GM12878 (cell line): ENCODE results near the gene CNGB1. TPM values are rescaled to one million over a fixed set of nuclear protein-coding genes. Genes with fewer than 3 reads are reported as not detected.

Experiments used
- ATAC-seq: fragments of 200-7000 bp; cut with Tn5 transposase; 3 replicates; pipeline ENCODE4 v1.9.1; 2020; ENCODE audit warnings: mild to moderate bottlenecking, moderate library complexity
- BruUV-seq: library from RNA; stranded (reverse); fragments of 400-500 nt; replicated peaks from 2 replicates; lab custom pipeline; 2021; lab: Mats Ljungman, UMichigan
- CTCF ChIA-PET: fragments of 300-600 bp; sonication (Branson Sonifier 250); formaldehyde crosslinking; extraction: SDS; loops from one replicate; lab custom pipeline; 2021; ENCODE audit warnings: inconsistent platforms; lab: Yijun Ruan, JAX
- POLR2A ChIA-PET: fragments of 350-600 bp; formaldehyde crosslinking; extraction: SDS; loops from one replicate; lab custom pipeline; 2021; ENCODE audit warnings: inconsistent platforms; lab: Charles Lee
- RAD21 ChIA-PET: fragments of 300-600 bp; sonication (Branson Sonifier 250); formaldehyde crosslinking; loops from one replicate; lab custom pipeline; 2023; ENCODE audit warnings: antibody characterized with exemption; ENCODE audit not compliant: unreplicated experiment; lab: Charles Lee
- SMC1A ChIA-PET: fragments of 300-600 bp; sonication (Branson Sonifier 250); formaldehyde crosslinking; loops from one replicate; lab custom pipeline; 2023; ENCODE audit not compliant: unreplicated experiment, uncharacterized antibody; lab: Charles Lee
- DNase-seq: peaks from one replicate; pipeline ENCODE4 v3.0.0-alpha.2; 2011; ENCODE audit warnings: low read depth, low spot score
- FAIRE-seq: peaks from 3 replicates; lab custom pipeline; 2011; peaks lifted over from hg19 to GRCh38; lab: Jason Lieb, UNC
- H2AFZ ChIP-seq: 2 replicates; pipeline ENCODE4 v1.6.0; 2011; ENCODE audit warnings: low read depth, low read length, control low read depth; ENCODE audit not compliant: control insufficient read depth
- H3K27ac ChIP-seq: 2 replicates; pipeline ENCODE4 v1.5.1; 2011; ENCODE audit warnings: control low read depth; ENCODE audit not compliant: control insufficient read depth, insufficient read depth
- H3K27me3 ChIP-seq, 2 experiments: replicated peaks in 1 of 2; 2 replicates each; pipeline versions ENCODE4 v1.6.0 to v1.6.1; 2011; ENCODE audit warnings: low read length in 1 of 2; ENCODE audit not compliant: control insufficient read depth in 2 of 2, insufficient read depth in 2 of 2
- H3K36me3 ChIP-seq, 2 experiments: 2 replicates each; pipeline ENCODE4 v1.5.1; 2011; ENCODE audit warnings: low read length in 1 of 2; ENCODE audit not compliant: control insufficient read depth in 2 of 2, insufficient read depth in 2 of 2
- H3K4me1 ChIP-seq: 2 replicates; pipeline ENCODE4 v1.6.1; 2011; ENCODE audit warnings: mild to moderate bottlenecking, low read length, moderate library complexity, mixed read lengths; ENCODE audit not compliant: control insufficient read depth, insufficient read depth
- H3K4me2 ChIP-seq: 2 replicates; pipeline ENCODE4 v1.6.0; 2011; ENCODE audit warnings: control low read depth; ENCODE audit not compliant: control insufficient read depth, insufficient read depth
- H3K4me3 ChIP-seq: fragments of 200-600 bp; sonication (generic); 2 replicates; pipeline ENCODE4 v1.5.1; 2016
- H3K79me2 ChIP-seq: 2 replicates; pipeline ENCODE4 v1.6.0; 2011; ENCODE audit warnings: low read length; ENCODE audit not compliant: control insufficient read depth, insufficient read depth
- H3K9ac ChIP-seq: 2 replicates; pipeline ENCODE4 v1.8.0; 2011; ENCODE audit warnings: low read length, control low read depth, mixed read lengths; ENCODE audit not compliant: control insufficient read depth, insufficient read depth
- H3K9me3 ChIP-seq: replicated peaks from 3 replicates; pipeline ENCODE4 v1.5.1; 2011; ENCODE audit warnings: mild to moderate bottlenecking, low read length; ENCODE audit not compliant: control insufficient read depth, insufficient read depth
- H4K20me1 ChIP-seq: 2 replicates; pipeline ENCODE4 v1.6.0; 2011; ENCODE audit not compliant: control insufficient read depth, insufficient read depth
- ATF7 ChIP-seq: fragments of 450-650 bp; IDR thresholded peaks from 2 replicates; pipeline ENCODE4 v1.6.1; 2016; ENCODE audit warnings: low read depth, mild to moderate bottlenecking
- CEBPB ChIP-seq, 2 experiments: fragments of 150-350 bp in 1 of 2; IDR thresholded peaks; 2 replicates each; pipeline ENCODE4 v1.6.1; 2012 to 2014; ENCODE audit warnings: low read depth in 2 of 2, low read length in 2 of 2, borderline replicate concordance in 1 of 2, inconsistent platforms in 1 of 2
- GATAD2B ChIP-seq: fragments of 450-650 bp; conservative IDR thresholded peaks from 2 replicates; pipeline ENCODE4 v1.6.1; 2017; ENCODE audit warnings: low read depth, mild to moderate bottlenecking, moderate library complexity
- KDM1A ChIP-seq: fragments of 200-600 bp; sonication (generic); IDR thresholded peaks from 2 replicates; pipeline ENCODE4 v1.6.1; 2016; ENCODE audit warnings: borderline replicate concordance
- MYB ChIP-seq: fragments of 150-350 bp; IDR thresholded peaks from 2 replicates; pipeline ENCODE4 v1.6.1; 2014; ENCODE audit warnings: mild to moderate bottlenecking, low read depth, low read length, borderline replicate concordance
- SMC3 ChIP-seq: IDR thresholded peaks from 2 replicates; pipeline ENCODE4 v1.6.1; 2011; ENCODE audit warnings: low read length, improper control_type of control experiment, borderline replicate concordance
- SP1 ChIP-seq: IDR thresholded peaks from one replicate; pipeline ENCODE4 v1.6.1; 2011; ENCODE audit warnings: low read depth, low read length
- SREBF2 ChIP-seq: IDR thresholded peaks from 2 replicates; pipeline ENCODE4 v1.6.1; 2012; ENCODE audit warnings: mild to moderate bottlenecking, low read length
- STAT3 ChIP-seq: IDR thresholded peaks from 2 replicates; pipeline ENCODE4 v1.6.1; 2011; ENCODE audit warnings: low read depth, low read length, improper control_type of control experiment
- ZBED1 ChIP-seq: IDR thresholded peaks from 2 replicates; pipeline ENCODE4 v1.6.1; 2016; ENCODE audit warnings: borderline replicate concordance
- ZSCAN29 ChIP-seq: fragments of 450-650 bp; IDR thresholded peaks from 2 replicates; pipeline ENCODE4 v1.6.1; 2017; ENCODE audit warnings: mild to moderate bottlenecking, moderate library complexity
- WGBS: methylation state at CpG from one replicate; pipeline ENCODE4 v1.1.6; 2016; ENCODE audit warnings: low lambda C conversion rate; ENCODE audit not compliant: insufficient replicate concordance, insufficient coverage; ENCODE audit errors: missing lambda C conversion rate; 5-methylcytosine and 5-hydroxymethylcytosine counted together
- in situ Hi-C: fragments of 300-500 bp; cut with MboI; formaldehyde crosslinking; loops from 9 replicates; pipeline ENCODE4 v1.14.3; 2018; ENCODE audit warnings: mixed read lengths
- intact Hi-C: fragments of 100-400 bp; cut with micrococcal nuclease; formaldehyde crosslinking; loops from one replicate; pipeline ENCODE4 v1.14.2; 2022; ENCODE audit not compliant: unreplicated experiment
- polyA plus RNA-seq, 11 experiments: library from polyadenylated mRNA; depleted of rRNA in 4 of 11; unstranded in 6 of 11; stranded (reverse) in 5 of 11; fragments of >200 nt; fragmentation: Nextera tagmentation in 4 of 11; fragmentation: Illumina TruSeq in 1 of 11; extraction: Ambion mirVana in 4 of 11; extraction: Trizol in 1 of 11; gene quantifications; 1 replicate in 1 of 11; 2 replicates in 10 of 11; pipeline versions ENCODE4 v1.2.1 to v1.2.3, GENCODE V29; 2011 to 2016; ENCODE audit warnings: inconsistent platforms in 2 of 11, missing spikeins in 2 of 11, low read depth in 1 of 11
- total RNA-seq, 4 experiments: library from RNA; depleted of rRNA in 3 of 4; stranded (reverse); fragments of >200 nt in 3 of 4; fragmentation: Illumina TruSeq in 1 of 4; extraction: Trizol in 1 of 4; gene quantifications; 2 replicates each; pipeline versions ENCODE4 v1.2.1 to v1.2.3, GENCODE V29; 2013 to 2021
- TF ChIP-seq, protein P1 (sequence below): fragments of 450-650 bp; IDR thresholded peaks from 2 replicates; pipeline ENCODE4 v1.6.1; 2017; ENCODE audit warnings: low read depth, mild to moderate bottlenecking, moderate library complexity
- TF ChIP-seq, protein P2 (sequence below): IDR thresholded peaks from 2 replicates; pipeline ENCODE4 v1.6.1; 2012; ENCODE audit warnings: low read depth, low read length, improper control_type of control experiment
- TF ChIP-seq, protein P3 (sequence below), 3 experiments: IDR thresholded peaks in 2 of 3; conservative IDR thresholded peaks in 1 of 3; 2 replicates each; pipeline ENCODE4 v1.5.1; 2011; ENCODE audit warnings: low read depth in 3 of 3, low read length in 3 of 3, mild to moderate bottlenecking in 3 of 3, control low read depth in 2 of 3, moderate library complexity in 2 of 3, inconsistent platforms in 1 of 3, mixed read lengths in 1 of 3; ENCODE audit not compliant: control insufficient read depth in 2 of 3, insufficient read depth in 1 of 3; ENCODE audit errors: extremely low read depth in 1 of 3

Gene CNGB1
- total and polyA plus RNA-seq, 10 of the 15 experiments (the other 5 are each of a cell fraction or from before 2014, with no cell fraction given): 0.03 TPM; not detected in 9

DNA sequence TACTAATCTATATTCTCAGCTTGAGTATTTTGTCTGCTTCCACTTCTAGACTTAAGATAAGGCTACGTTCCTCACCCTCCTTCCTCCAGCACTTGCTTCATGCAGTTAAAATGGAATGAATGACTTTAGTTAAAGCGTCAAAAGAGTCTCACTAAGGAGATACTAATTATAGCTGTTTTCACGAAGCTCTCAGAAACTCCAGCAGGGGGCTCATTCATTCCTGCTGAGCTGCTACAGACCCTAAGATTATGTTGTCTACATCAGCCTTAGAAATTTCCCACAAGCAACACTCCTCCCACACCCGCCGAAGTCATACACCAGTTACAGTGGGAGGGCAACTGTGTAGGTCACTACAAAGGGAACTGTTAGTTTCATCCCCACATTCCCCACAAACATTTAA lies 111.6 kb downstream of the CNGB1 start:
- ChIA-PET POLR2A (no interaction called here), CTCF (interaction anchor here (1.0 kb wide), 2 partner anchors 258 to 283 kb away, joined by 3 to 4 read pairs; no protein-coding TSS in a partner anchor), SMC1A (interaction anchor here (1.0 kb wide), 1 partner anchor 268 kb away, joined by 3 read pairs; no protein-coding TSS in a partner anchor), RAD21 (no interaction called here)
- no peaks in the 10 kb centered on the region for H3K4me1 ChIP-seq
- 28% methylated on average over 5 of the region's 5 CpGs for WGBS
- no peak for TF ChIP-seq ATF7
- no peak for TF ChIP-seq MYB
- no peak for TF ChIP-seq ZBED1
- TF ChIP-seq CEBPB (IDR thresholded peaks at IDR 0.05; ENCODE audit: borderline replicate concordance in 1 of 2, low read depth in 2 of 2, low read length in 2 of 2): no peak
- TF ChIP-seq SREBF2: no peak
- TF ChIP-seq GATAD2B: no peak
- no peak for TF ChIP-seq ZSCAN29
- TF ChIP-seq KDM1A: no peak
- TF ChIP-seq, protein P1, sequence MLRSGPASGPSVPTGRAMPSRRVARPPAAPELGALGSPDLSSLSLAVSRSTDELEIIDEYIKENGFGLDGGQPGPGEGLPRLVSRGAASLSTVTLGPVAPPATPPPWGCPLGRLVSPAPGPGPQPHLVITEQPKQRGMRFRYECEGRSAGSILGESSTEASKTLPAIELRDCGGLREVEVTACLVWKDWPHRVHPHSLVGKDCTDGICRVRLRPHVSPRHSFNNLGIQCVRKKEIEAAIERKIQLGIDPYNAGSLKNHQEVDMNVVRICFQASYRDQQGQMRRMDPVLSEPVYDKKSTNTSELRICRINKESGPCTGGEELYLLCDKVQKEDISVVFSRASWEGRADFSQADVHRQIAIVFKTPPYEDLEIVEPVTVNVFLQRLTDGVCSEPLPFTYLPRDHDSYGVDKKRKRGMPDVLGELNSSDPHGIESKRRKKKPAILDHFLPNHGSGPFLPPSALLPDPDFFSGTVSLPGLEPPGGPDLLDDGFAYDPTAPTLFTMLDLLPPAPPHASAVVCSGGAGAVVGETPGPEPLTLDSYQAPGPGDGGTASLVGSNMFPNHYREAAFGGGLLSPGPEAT: no peak
- no peak for TF ChIP-seq STAT3
- TF ChIP-seq, protein P2, sequence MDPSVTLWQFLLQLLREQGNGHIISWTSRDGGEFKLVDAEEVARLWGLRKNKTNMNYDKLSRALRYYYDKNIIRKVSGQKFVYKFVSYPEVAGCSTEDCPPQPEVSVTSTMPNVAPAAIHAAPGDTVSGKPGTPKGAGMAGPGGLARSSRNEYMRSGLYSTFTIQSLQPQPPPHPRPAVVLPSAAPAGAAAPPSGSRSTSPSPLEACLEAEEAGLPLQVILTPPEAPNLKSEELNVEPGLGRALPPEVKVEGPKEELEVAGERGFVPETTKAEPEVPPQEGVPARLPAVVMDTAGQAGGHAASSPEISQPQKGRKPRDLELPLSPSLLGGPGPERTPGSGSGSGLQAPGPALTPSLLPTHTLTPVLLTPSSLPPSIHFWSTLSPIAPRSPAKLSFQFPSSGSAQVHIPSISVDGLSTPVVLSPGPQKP: no peak
- no peak for TF ChIP-seq SP1
- TF ChIP-seq, protein P3, sequence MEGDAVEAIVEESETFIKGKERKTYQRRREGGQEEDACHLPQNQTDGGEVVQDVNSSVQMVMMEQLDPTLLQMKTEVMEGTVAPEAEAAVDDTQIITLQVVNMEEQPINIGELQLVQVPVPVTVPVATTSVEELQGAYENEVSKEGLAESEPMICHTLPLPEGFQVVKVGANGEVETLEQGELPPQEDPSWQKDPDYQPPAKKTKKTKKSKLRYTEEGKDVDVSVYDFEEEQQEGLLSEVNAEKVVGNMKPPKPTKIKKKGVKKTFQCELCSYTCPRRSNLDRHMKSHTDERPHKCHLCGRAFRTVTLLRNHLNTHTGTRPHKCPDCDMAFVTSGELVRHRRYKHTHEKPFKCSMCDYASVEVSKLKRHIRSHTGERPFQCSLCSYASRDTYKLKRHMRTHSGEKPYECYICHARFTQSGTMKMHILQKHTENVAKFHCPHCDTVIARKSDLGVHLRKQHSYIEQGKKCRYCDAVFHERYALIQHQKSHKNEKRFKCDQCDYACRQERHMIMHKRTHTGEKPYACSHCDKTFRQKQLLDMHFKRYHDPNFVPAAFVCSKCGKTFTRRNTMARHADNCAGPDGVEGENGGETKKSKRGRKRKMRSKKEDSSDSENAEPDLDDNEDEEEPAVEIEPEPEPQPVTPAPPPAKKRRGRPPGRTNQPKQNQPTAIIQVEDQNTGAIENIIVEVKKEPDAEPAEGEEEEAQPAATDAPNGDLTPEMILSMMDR (IDR thresholded peaks at IDR 0.05 in 2 of 3, conservative IDR thresholded peaks at IDR 0.05 in 1 of 3; ENCODE audit: control insufficient read depth in 2 of 3, extremely low read depth in 1 of 3, insufficient read depth in 1 of 3, low read depth in 3 of 3, low read length in 3 of 3): peak; percentile 14 to 23 (median 21); a peak in 1 of 6 replicates
- TF ChIP-seq SMC3: peak; percentile 13; the same call in 1 of the 2 replicates
- intact Hi-C loops: no loop called here
- no TSS peak for BruUV-seq
- H2AFZ ChIP-seq: no peak overlapping the region
- H3K27me3 ChIP-seq: no peaks in the 10 kb centered on the region
- H3K9ac ChIP-seq: no peak overlapping the region
- H4K20me1 ChIP-seq: no peaks in the 10 kb centered on the region
- H3K9me3 ChIP-seq: no peaks in the 10 kb centered on the region
- FAIRE-seq: no peak
- ATAC-seq: peak; percentile 48; the same call in 2 of the 3 replicates
- H3K4me3 ChIP-seq: no peak overlapping the region
- DNase-seq: no peak
- H3K79me2 ChIP-seq: no peaks in the 10 kb centered on the region
- no peaks in the 10 kb centered on the region for H3K36me3 ChIP-seq
- no peak overlapping the region for H3K4me2 ChIP-seq
- in situ Hi-C loops: no loop called here
- no peak overlapping the region for H3K27ac ChIP-seq
